ENCODE data around the gene ZNF511. TPM values are rescaled to one million over a fixed set of nuclear protein-coding genes. Genes with fewer than 3 reads are reported as not detected.

The ZNF511 gene
- total RNA-seq, 1 experiment from 2014 or later: 49.0 TPM

GRCh38 chr10:133327651-133328357 lies 19.1 kb downstream of the ZNF511 start:
- ChIA-PET CTCF (interaction anchor here (2.3 kb wide), 1 partner anchor 10 kb away, joined by 6 read pairs; no protein-coding TSS in a partner anchor), RAD21 (ENCODE audit: low non-redundant PET in 1 of 2, low total read pairs in 2 of 2, uncharacterized antibody in 2 of 2, unreplicated experiment in 2 of 2) (no interaction called here), POLR2A (no interaction called here)
- H3K36me3 ChIP-seq (ENCODE audit: control insufficient read depth in 1 of 2, insufficient read depth in 2 of 2, low read length in 2 of 2): no peaks in the 10 kb centered on the region
- no peak for DNase-seq (ENCODE audit: low read depth, low spot score)
- no peak overlapping the region for H3K4me3 ChIP-seq (replicated peaks in 1 of 2; ENCODE audit: low read depth in 1 of 2, low read length in 2 of 2)
- no peak for ATAC-seq
- no peaks in the 10 kb centered on the region for H3K9me2 ChIP-seq (ENCODE audit: insufficient read depth)
- H3K27ac ChIP-seq (ENCODE audit: low read depth, low read length): no peak overlapping the region
- no peak overlapping the region for H3K9ac ChIP-seq (ENCODE audit: low read length)
- H4K20me1 ChIP-seq (ENCODE audit: insufficient read depth): no peaks in the 10 kb centered on the region
- BruUV-seq (replicated peaks): no TSS peak
- intact Hi-C loops (cut with micrococcal nuclease): no loop called here
- H3K4me2 ChIP-seq (ENCODE audit: low read length): no peak overlapping the region
- H2AFZ ChIP-seq (ENCODE audit: low read depth, low read length, poor library complexity, severe bottlenecking): no peak overlapping the region
- H3K27me3 ChIP-seq (ENCODE audit: insufficient read depth, low read length): no peaks in the 10 kb centered on the region
- H3K4me1 ChIP-seq (ENCODE audit: control insufficient read depth in 1 of 2, insufficient read depth in 2 of 2, low read length in 2 of 2): peaks cover 3 to 20% of the 10 kb centered on the region in 2 experiments
- H3K9me3 ChIP-seq (ENCODE audit: control insufficient read depth in 1 of 2, insufficient read depth in 1 of 2, low read depth in 1 of 2, low read length in 2 of 2): no peaks in the 10 kb centered on the region
- TF ChIP-seq EZH2phosphoT487 (IDR thresholded peaks at IDR 0.05; ENCODE audit: borderline replicate concordance) (no peak), POLR2A (IDR thresholded peaks at IDR 0.05; ENCODE audit: borderline replicate concordance, extremely low read depth, insufficient read depth, insufficient read length) (no peak), EZH2 (IDR thresholded peaks at IDR 0.05) (no peak), EGR1 (IDR thresholded peaks at IDR 0.05; ENCODE audit: low read depth) (no peak), ZFX (IDR thresholded peaks at IDR 0.05) (no peak), FOSL1 (IDR thresholded peaks at IDR 0.05; ENCODE audit: low read depth) (no peak), SIN3A (IDR thresholded peaks at IDR 0.05; ENCODE audit: low read depth) (no peak), ELF1 (IDR thresholded peaks at IDR 0.05; ENCODE audit: borderline replicate concordance, low read depth) (no peak), REST (IDR thresholded peaks at IDR 0.05; ENCODE audit: low read depth) (no peak), JUND (IDR thresholded peaks at IDR 0.05) (no peak), RAD21 (IDR thresholded peaks at IDR 0.05; ENCODE audit: low read depth) (no peak)
- H3K79me2 ChIP-seq (ENCODE audit: insufficient read depth, low read length): no peaks in the 10 kb centered on the region

Data from HCT116 (cell line).